Sigmoid colon (tissue), 4 donors: ENCODE results near the gene NEURL1.

Source experiments
- POLR2A ChIP-seq, 2 donors: fragments of 450-650 bp; IDR thresholded peaks; one replicate each; pipeline ENCODE4 v1.6.1; 2016; ENCODE audit warnings: antibody characterized with exemption in 2 of 2, mild to moderate bottlenecking in 2 of 2, moderate library complexity in 2 of 2
- POLR2AphosphoS5 ChIP-seq, 4 donors: sonication (generic); formaldehyde crosslinking; IDR thresholded peaks; one replicate each; pipeline ENCODE4 v1.6.1; 2017; ENCODE audit warnings: antibody characterized with exemption in 4 of 4
- TF ChIP-seq, protein P1 (sequence below), 4 experiments: fragments of 450-650 bp in 3 of 4; fragments of 200-600 bp in 1 of 4; IDR thresholded peaks; one replicate each; pipeline ENCODE4 v1.5.1; 2016 to 2019; ENCODE audit warnings: antibody characterized with exemption in 4 of 4, mild to moderate bottlenecking in 3 of 4, moderate library complexity in 2 of 4

DNA sequence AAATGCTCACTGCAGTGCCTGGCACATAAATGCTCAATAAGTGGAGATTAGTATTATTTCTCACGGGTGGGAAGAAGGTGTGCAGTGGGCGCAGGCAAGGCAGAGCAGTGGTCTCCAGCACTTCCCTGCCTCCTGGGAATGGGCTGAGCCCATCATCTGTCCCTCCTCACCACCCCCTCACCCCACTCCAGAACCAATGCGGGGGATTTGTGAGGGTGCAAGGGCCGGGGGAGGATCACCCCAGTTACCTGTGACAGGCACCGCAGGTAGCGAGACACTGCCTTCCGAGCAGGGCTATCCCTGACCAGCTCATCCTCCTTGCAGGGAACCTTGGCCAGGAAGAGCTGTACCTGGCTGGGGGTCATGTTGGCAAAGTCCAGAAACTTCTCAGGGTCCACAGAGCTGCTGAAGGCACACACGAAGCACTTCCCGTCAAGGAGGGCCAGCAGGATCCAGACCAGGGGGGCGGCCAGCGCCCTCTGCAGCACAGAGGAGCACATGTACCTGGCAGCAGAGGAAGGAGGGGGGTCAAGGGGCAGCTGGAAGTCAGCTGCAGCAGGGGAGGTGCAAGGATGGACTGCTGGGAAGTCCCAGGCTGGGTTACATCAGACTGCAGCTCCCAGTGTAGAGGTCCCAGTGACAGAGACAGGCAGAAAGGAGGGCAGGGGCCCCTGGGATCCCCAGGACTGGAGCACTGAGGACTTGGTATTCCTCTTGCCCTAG is 17.3 kb upstream of the NEURL1 start:
- TF ChIP-seq, protein P1, sequence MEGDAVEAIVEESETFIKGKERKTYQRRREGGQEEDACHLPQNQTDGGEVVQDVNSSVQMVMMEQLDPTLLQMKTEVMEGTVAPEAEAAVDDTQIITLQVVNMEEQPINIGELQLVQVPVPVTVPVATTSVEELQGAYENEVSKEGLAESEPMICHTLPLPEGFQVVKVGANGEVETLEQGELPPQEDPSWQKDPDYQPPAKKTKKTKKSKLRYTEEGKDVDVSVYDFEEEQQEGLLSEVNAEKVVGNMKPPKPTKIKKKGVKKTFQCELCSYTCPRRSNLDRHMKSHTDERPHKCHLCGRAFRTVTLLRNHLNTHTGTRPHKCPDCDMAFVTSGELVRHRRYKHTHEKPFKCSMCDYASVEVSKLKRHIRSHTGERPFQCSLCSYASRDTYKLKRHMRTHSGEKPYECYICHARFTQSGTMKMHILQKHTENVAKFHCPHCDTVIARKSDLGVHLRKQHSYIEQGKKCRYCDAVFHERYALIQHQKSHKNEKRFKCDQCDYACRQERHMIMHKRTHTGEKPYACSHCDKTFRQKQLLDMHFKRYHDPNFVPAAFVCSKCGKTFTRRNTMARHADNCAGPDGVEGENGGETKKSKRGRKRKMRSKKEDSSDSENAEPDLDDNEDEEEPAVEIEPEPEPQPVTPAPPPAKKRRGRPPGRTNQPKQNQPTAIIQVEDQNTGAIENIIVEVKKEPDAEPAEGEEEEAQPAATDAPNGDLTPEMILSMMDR (IDR thresholded peaks at IDR 0.05): no peak
- no peak for TF ChIP-seq POLR2A (IDR thresholded peaks at IDR 0.05)
- TF ChIP-seq POLR2AphosphoS5 (IDR thresholded peaks at IDR 0.05): no peak
